HCT116 (cell line): Measurements from ENCODE around the gene WDR45B.

Source experiments
- EGR1 ChIP-seq: IDR thresholded peaks from 2 replicates; pipeline ENCODE4 v1.6.1; 2012; ENCODE audit warnings: low read depth
- EZH2 ChIP-seq: fragments of 200-600 bp; sonication (generic); IDR thresholded peaks from 2 replicates; pipeline ENCODE4 v1.6.1; 2017; ENCODE audit warnings: antibody characterized with exemption, mixed run types
- EZH2phosphoT487 ChIP-seq: fragments of 200-600 bp; IDR thresholded peaks from 2 replicates; pipeline ENCODE4 v1.6.1; 2018; ENCODE audit warnings: antibody characterized with exemption, borderline replicate concordance
- MAX ChIP-seq: IDR thresholded peaks from 2 replicates; pipeline ENCODE4 v1.6.1; 2012
- POLR2A ChIP-seq: IDR thresholded peaks from 2 replicates; pipeline ENCODE4 v1.7.0; 2011; ENCODE audit warnings: borderline replicate concordance; ENCODE audit not compliant: insufficient read depth, insufficient read length; ENCODE audit errors: extremely low read depth
- SIN3A ChIP-seq: IDR thresholded peaks from 2 replicates; pipeline ENCODE4 v1.6.1; 2012; ENCODE audit warnings: low read depth
- ZBTB33 ChIP-seq: IDR thresholded peaks from 2 replicates; pipeline ENCODE4 v1.6.1; 2011; ENCODE audit warnings: mild to moderate bottlenecking, low read length, moderate library complexity; ENCODE audit not compliant: insufficient replicate concordance; ENCODE audit errors: extremely low read depth
- TF ChIP-seq, protein P1 (sequence below), 3 experiments: fragments of 200-600 bp in 1 of 3; sonication (generic) in 1 of 3; IDR thresholded peaks in 2 of 3; conservative IDR thresholded peaks in 1 of 3; 2 replicates each; pipeline ENCODE4 v1.5.1; 2012 to 2017; ENCODE audit warnings: low read depth in 2 of 3, low read length in 2 of 3, antibody characterized with exemption in 1 of 3, borderline replicate concordance in 1 of 3, control low read depth in 1 of 3, mild to moderate bottlenecking in 1 of 3, mixed read lengths in 1 of 3, mixed run types in 1 of 3, moderate library complexity in 1 of 3; ENCODE audit not compliant: insufficient read depth in 1 of 3
- TF ChIP-seq, protein P2 (sequence below): IDR thresholded peaks from 2 replicates; pipeline ENCODE4 v1.6.1; 2012
- TF ChIP-seq, protein P3 (sequence below): IDR thresholded peaks from 2 replicates; pipeline ENCODE4 v1.6.1; 2012; ENCODE audit warnings: low read depth

GRCh38 chr17:82615084-82616020 lies 32.9 kb downstream of the WDR45B start:
- TF ChIP-seq, protein P1, sequence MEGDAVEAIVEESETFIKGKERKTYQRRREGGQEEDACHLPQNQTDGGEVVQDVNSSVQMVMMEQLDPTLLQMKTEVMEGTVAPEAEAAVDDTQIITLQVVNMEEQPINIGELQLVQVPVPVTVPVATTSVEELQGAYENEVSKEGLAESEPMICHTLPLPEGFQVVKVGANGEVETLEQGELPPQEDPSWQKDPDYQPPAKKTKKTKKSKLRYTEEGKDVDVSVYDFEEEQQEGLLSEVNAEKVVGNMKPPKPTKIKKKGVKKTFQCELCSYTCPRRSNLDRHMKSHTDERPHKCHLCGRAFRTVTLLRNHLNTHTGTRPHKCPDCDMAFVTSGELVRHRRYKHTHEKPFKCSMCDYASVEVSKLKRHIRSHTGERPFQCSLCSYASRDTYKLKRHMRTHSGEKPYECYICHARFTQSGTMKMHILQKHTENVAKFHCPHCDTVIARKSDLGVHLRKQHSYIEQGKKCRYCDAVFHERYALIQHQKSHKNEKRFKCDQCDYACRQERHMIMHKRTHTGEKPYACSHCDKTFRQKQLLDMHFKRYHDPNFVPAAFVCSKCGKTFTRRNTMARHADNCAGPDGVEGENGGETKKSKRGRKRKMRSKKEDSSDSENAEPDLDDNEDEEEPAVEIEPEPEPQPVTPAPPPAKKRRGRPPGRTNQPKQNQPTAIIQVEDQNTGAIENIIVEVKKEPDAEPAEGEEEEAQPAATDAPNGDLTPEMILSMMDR (IDR thresholded peaks at IDR 0.05 in 2 of 3, conservative IDR thresholded peaks at IDR 0.05 in 1 of 3; ENCODE audit: borderline replicate concordance in 1 of 3, insufficient read depth in 1 of 3, low read depth in 2 of 3, low read length in 2 of 3): peak; percentile 40 to 52 (median 52); a peak in 4 of 6 replicates
- TF ChIP-seq, protein P2, sequence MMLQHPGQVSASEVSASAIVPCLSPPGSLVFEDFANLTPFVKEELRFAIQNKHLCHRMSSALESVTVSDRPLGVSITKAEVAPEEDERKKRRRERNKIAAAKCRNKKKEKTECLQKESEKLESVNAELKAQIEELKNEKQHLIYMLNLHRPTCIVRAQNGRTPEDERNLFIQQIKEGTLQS: no peak
- TF ChIP-seq EZH2phosphoT487 (no peak), MAX (no peak), EZH2 (no peak), EGR1 (no peak), POLR2A (no peak), SIN3A (no peak), ZBTB33 (no peak)
- TF ChIP-seq, protein P3, sequence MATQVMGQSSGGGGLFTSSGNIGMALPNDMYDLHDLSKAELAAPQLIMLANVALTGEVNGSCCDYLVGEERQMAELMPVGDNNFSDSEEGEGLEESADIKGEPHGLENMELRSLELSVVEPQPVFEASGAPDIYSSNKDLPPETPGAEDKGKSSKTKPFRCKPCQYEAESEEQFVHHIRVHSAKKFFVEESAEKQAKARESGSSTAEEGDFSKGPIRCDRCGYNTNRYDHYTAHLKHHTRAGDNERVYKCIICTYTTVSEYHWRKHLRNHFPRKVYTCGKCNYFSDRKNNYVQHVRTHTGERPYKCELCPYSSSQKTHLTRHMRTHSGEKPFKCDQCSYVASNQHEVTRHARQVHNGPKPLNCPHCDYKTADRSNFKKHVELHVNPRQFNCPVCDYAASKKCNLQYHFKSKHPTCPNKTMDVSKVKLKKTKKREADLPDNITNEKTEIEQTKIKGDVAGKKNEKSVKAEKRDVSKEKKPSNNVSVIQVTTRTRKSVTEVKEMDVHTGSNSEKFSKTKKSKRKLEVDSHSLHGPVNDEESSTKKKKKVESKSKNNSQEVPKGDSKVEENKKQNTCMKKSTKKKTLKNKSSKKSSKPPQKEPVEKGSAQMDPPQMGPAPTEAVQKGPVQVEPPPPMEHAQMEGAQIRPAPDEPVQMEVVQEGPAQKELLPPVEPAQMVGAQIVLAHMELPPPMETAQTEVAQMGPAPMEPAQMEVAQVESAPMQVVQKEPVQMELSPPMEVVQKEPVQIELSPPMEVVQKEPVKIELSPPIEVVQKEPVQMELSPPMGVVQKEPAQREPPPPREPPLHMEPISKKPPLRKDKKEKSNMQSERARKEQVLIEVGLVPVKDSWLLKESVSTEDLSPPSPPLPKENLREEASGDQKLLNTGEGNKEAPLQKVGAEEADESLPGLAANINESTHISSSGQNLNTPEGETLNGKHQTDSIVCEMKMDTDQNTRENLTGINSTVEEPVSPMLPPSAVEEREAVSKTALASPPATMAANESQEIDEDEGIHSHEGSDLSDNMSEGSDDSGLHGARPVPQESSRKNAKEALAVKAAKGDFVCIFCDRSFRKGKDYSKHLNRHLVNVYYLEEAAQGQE: no peak
